HepG2 (cell line): ENCODE results near the gene RTRAF. TPM values are rescaled to one million over a fixed set of nuclear protein-coding genes. Genes with fewer than 3 reads are reported as not detected.

ENCODE experiments used
- ATAC-seq: fragments of 200-7000 bp; cut with Tn5 transposase; 3 replicates; pipeline ENCODE4 v1.9.1; 2020; ENCODE audit warnings: mild to moderate bottlenecking, moderate library complexity
- BruUV-seq: library from RNA; stranded (reverse); fragments of 400-500 nt; replicated peaks from 2 replicates; lab custom pipeline; 2021; lab: Mats Ljungman, UMichigan
- CTCF ChIA-PET: fragments of 300-600 bp; formaldehyde crosslinking; extraction: SDS; loops from one replicate; lab custom pipeline; 2021; ENCODE audit warnings: low total read pairs, inconsistent platforms, low intra/inter-chr PET ratio; lab: Yijun Ruan, JAX
- POLR2A ChIA-PET: fragments of 350-600 bp; sonication (Branson Sonifier 250); formaldehyde crosslinking; loops from one replicate; lab custom pipeline; 2020; ENCODE audit warnings: antibody characterized with exemption, inconsistent platforms; lab: Yijun Ruan, JAX
- DNase-seq: peaks from one replicate; pipeline ENCODE4 v3.0.0-alpha.2; 2015; ENCODE audit warnings: low spot score
- FAIRE-seq: peaks from 3 replicates; lab custom pipeline; 2011; peaks lifted over from hg19 to GRCh38; lab: Jason Lieb, UNC
- H2AFZ ChIP-seq: one replicate; pipeline ENCODE4 v1.6.1; 2011; ENCODE audit warnings: low read length, inconsistent platforms
- H3K27ac ChIP-seq: fragments of 300-600 bp; 3 replicates; pipeline ENCODE4 v1.8.0; 2011; ENCODE audit warnings: mixed run types, mild to moderate bottlenecking, mixed read lengths, low read length, inconsistent platforms; ENCODE audit not compliant: insufficient read depth; ENCODE audit errors: extremely low read length
- H3K27me3 ChIP-seq, 2 experiments: fragments of 200-600 bp in 1 of 2; 2 replicates in 1 of 2; 3 replicates in 1 of 2; pipeline versions ENCODE4 v1.6.0 to v1.8.0; 2011; ENCODE audit warnings: low read length in 2 of 2, mild to moderate bottlenecking in 2 of 2, moderate library complexity in 2 of 2, inconsistent platforms in 1 of 2; ENCODE audit not compliant: insufficient read depth in 2 of 2, control insufficient read depth in 1 of 2
- H3K36me3 ChIP-seq, 2 experiments: fragments of 200-600 bp in 1 of 2; replicated peaks in 1 of 2; 2 replicates in 1 of 2; 3 replicates in 1 of 2; pipeline versions ENCODE4 v1.5.1 to v1.8.0; 2011; ENCODE audit warnings: low read length in 2 of 2, inconsistent platforms in 1 of 2; ENCODE audit not compliant: insufficient read depth in 2 of 2, control insufficient read depth in 1 of 2
- H3K4me1 ChIP-seq: 2 replicates; pipeline ENCODE4 v1.5.1; 2012; ENCODE audit warnings: low read length, inconsistent platforms; ENCODE audit not compliant: insufficient read depth
- H3K4me2 ChIP-seq: 2 replicates; pipeline ENCODE4 v1.6.0; 2011; ENCODE audit warnings: low read depth, low read length, inconsistent platforms
- H3K4me3 ChIP-seq, 3 experiments: fragments of 200-600 bp in 1 of 3; sonication (generic), shearing (Covaris generic) in 1 of 3; replicated peaks in 1 of 3; 2 replicates each; pipeline ENCODE4 v1.5.1; 2011 to 2016; ENCODE audit warnings: low read length in 3 of 3, inconsistent platforms in 2 of 3, low read depth in 2 of 3, mild to moderate bottlenecking in 2 of 3, control low read depth in 1 of 3, mixed read lengths in 1 of 3; ENCODE audit not compliant: insufficient read depth in 1 of 3
- H3K79me2 ChIP-seq: one replicate; pipeline ENCODE4 v1.6.1; 2011; ENCODE audit warnings: low read length, inconsistent platforms; ENCODE audit not compliant: insufficient read depth
- H3K9ac ChIP-seq: 2 replicates; pipeline ENCODE4 v1.6.0; 2011; ENCODE audit warnings: mild to moderate bottlenecking, low read depth, low read length, inconsistent platforms; ENCODE audit not compliant: insufficient read depth
- H3K9me3 ChIP-seq: 2 replicates; pipeline ENCODE4 v1.5.1; 2012; ENCODE audit warnings: mild to moderate bottlenecking, low read length
- H4K20me1 ChIP-seq: 2 replicates; pipeline ENCODE4 v1.6.0; 2011; ENCODE audit warnings: inconsistent platforms, mild to moderate bottlenecking, low read length, moderate library complexity; ENCODE audit not compliant: insufficient read depth
- GPN1 ChIP-seq: sonication (generic); formaldehyde crosslinking; IDR thresholded peaks from 2 replicates; pipeline ENCODE4 v1.5.1; 2020; ENCODE audit warnings: missing genetic modification reagents, borderline replicate concordance
- RAD21 ChIP-seq: fragments of 450-650 bp; formaldehyde crosslinking; IDR thresholded peaks from 2 replicates; pipeline ENCODE4 v1.5.0; 2020; ENCODE audit warnings: mild to moderate bottlenecking
- RBM39 ChIP-seq: fragments of 200-400 bp; formaldehyde crosslinking; IDR thresholded peaks from one replicate; pipeline ENCODE4 v1.6.1; 2018; ENCODE audit warnings: antibody characterized with exemption, mild to moderate bottlenecking, low read depth, low read length; ENCODE audit not compliant: poor library complexity, severe bottlenecking
- ZBTB20 ChIP-seq: sonication (generic); formaldehyde crosslinking; IDR thresholded peaks from 2 replicates; pipeline ENCODE4 v1.8.1; 2023; ENCODE audit warnings: missing genetic modification reagents, low read depth, mild to moderate bottlenecking, borderline replicate concordance
- ZNF263 ChIP-seq: sonication (generic); formaldehyde crosslinking; IDR thresholded peaks from 2 replicates; pipeline ENCODE4 v1.4.0; 2020; ENCODE audit warnings: missing genetic modification reagents
- ZNF337 ChIP-seq: sonication (generic); formaldehyde crosslinking; IDR thresholded peaks from 2 replicates; pipeline ENCODE4 v1.5.1; 2020; ENCODE audit warnings: missing genetic modification reagents, low read depth, mild to moderate bottlenecking, borderline replicate concordance
- ZNF44 ChIP-seq: sonication (generic); formaldehyde crosslinking; IDR thresholded peaks from 2 replicates; pipeline ENCODE4 v1.5.1; 2020; ENCODE audit warnings: mild to moderate bottlenecking, missing genetic modification reagents
- ZNF724P ChIP-seq: sonication (generic); formaldehyde crosslinking; IDR thresholded peaks from 2 replicates; pipeline ENCODE4 v1.8.0; 2022; ENCODE audit warnings: missing genetic modification reagents, borderline replicate concordance
- WGBS: methylation state at CpG from one replicate; pipeline ENCODE4 v1.1.6; 2017; ENCODE audit warnings: low lambda C conversion rate; 5-methylcytosine and 5-hydroxymethylcytosine counted together
- in situ Hi-C: cut with HindIII; loops from 2 replicates; pipeline ENCODE4 v1.10.0; 2017; ENCODE audit warnings: low pct_unique_long_range_greater_than_20kb; ENCODE audit not compliant: extremely low pct_ligation_motif_present
- intact Hi-C: fragments of 100-400 bp; cut with micrococcal nuclease; formaldehyde crosslinking; loops from one replicate; pipeline ENCODE4 v1.10.0; 2022; ENCODE audit not compliant: unreplicated experiment
- polyA plus RNA-seq, 8 experiments: library from polyadenylated mRNA; depleted of rRNA in 3 of 8; stranded (reverse) in 7 of 8; unstranded in 1 of 8; fragments of >200 nt; fragmentation: Illumina TruSeq in 4 of 8; extraction: Trizol in 4 of 8; gene quantifications; 2 replicates each; pipeline versions ENCODE4 v1.2.1 to v1.2.3, GENCODE V29; 2011 to 2016; ENCODE audit warnings: low read depth in 4 of 8, missing spikeins in 1 of 8, mixed read lengths in 1 of 8; ENCODE audit not compliant: insufficient read depth in 1 of 8
- total RNA-seq, 5 experiments: library from RNA; depleted of rRNA; stranded (reverse); fragments of >200 nt; fragmentation: Illumina TruSeq; extraction: Trizol; gene quantifications; 2 replicates each; pipeline ENCODE4 v1.2.3, GENCODE V29; 2016; ENCODE audit warnings: low read depth in 1 of 5
- TF ChIP-seq, protein P1 (sequence below), 2 experiments: fragments of 450-650 bp in 1 of 2; sonication (generic) in 1 of 2; formaldehyde crosslinking; IDR thresholded peaks; 2 replicates each; pipeline versions ENCODE4 v1.5.0 to v1.8.0; 2020 to 2022; ENCODE audit warnings: mild to moderate bottlenecking in 1 of 2, missing genetic modification reagents in 1 of 2
- TF ChIP-seq, protein P2 (sequence below): sonication (generic); formaldehyde crosslinking; IDR thresholded peaks from 2 replicates; pipeline ENCODE4 v1.4.0; 2020; ENCODE audit warnings: missing genetic modification reagents

RTRAF gene
- total and polyA plus RNA-seq, 2 of the 13 experiments (the other 11 are each of a cell fraction or from before 2014, with no cell fraction given) = 137 to 258 TPM

DNA sequence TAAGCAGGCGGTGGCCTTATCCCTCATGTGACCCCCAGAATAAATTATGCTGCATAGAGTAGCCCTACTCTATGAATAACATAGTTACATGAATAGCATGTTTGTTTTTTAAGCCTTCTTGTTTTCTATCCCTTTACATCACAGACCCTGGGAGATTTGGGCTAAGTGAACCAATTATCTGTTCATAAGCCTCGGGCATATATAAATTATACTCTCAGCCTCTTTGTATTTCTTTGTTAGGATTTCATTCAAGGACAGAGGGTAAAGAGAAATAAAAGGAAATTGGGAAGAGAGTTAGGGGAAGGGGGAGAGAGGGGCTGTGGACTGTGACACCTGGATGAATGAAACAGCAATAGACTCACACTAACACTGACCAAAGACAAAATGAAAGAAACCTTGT is 35.3 kb upstream of the RTRAF start:
- no peak overlapping the region for H3K4me3 ChIP-seq
- FAIRE-seq (no peak), ATAC-seq (no peak), DNase-seq (no peak)
- peaks cover 7% of the 10 kb centered on the region; the same call in 1 of the 2 replicates for H3K9me3 ChIP-seq
- no TSS peak for BruUV-seq
- no peaks in the 10 kb centered on the region for H3K27me3 ChIP-seq
- ChIA-PET POLR2A (no interaction called here), CTCF (no interaction called here)
- intact Hi-C loops = no loop called here
- no peak overlapping the region for H2AFZ ChIP-seq
- H4K20me1 ChIP-seq = no peaks in the 10 kb centered on the region
- no peak overlapping the region for H3K4me2 ChIP-seq
- H3K4me1 ChIP-seq = no peaks in the 10 kb centered on the region
- H3K79me2 ChIP-seq = no peaks in the 10 kb centered on the region
- no peak overlapping the region for H3K9ac ChIP-seq
- WGBS = 3% methylated on average over 2 of the region's 2 CpGs
- no peak for TF ChIP-seq RBM39
- TF ChIP-seq ZNF263 = no peak
- TF ChIP-seq, protein P1, sequence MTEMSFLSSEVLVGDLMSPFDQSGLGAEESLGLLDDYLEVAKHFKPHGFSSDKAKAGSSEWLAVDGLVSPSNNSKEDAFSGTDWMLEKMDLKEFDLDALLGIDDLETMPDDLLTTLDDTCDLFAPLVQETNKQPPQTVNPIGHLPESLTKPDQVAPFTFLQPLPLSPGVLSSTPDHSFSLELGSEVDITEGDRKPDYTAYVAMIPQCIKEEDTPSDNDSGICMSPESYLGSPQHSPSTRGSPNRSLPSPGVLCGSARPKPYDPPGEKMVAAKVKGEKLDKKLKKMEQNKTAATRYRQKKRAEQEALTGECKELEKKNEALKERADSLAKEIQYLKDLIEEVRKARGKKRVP (CRISPR knock-in tag; IDR thresholded peaks at IDR 0.05) = no peak
- TF ChIP-seq GPN1 (CRISPR knock-in tag) = no peak
- no peak for TF ChIP-seq RAD21
- TF ChIP-seq ZNF337 (CRISPR knock-in tag) = no peak
- TF ChIP-seq ZBTB20 (CRISPR knock-in tag) = no peak
- in situ Hi-C loops = no loop called here
- H3K36me3 ChIP-seq = no peaks in the 10 kb centered on the region
- no peak overlapping the region for H3K27ac ChIP-seq

- no peak overlapping the region for H2AFZ ChIP-seq
- 58% methylated on average over 3 of the region's 3 CpGs for WGBS
- peaks cover 13% of the 10 kb centered on the region; the same call in 1 of the 2 replicates for H3K9me3 ChIP-seq
- intact Hi-C loops = no loop called here
- no peaks in the 10 kb centered on the region for H3K27me3 ChIP-seq
- H3K36me3 ChIP-seq = no peaks in the 10 kb centered on the region
- no peak overlapping the region for H3K4me2 ChIP-seq
- no peak overlapping the region for H3K4me3 ChIP-seq
- in situ Hi-C loops = no loop called here
- ChIA-PET CTCF (no interaction called here), POLR2A (no interaction called here)
- FAIRE-seq (no peak), DNase-seq (no peak), ATAC-seq (no peak)
- no peaks in the 10 kb centered on the region for H4K20me1 ChIP-seq
- no peaks in the 10 kb centered on the region for H3K79me2 ChIP-seq
- no peak overlapping the region for H3K9ac ChIP-seq
- no TSS peak for BruUV-seq
- H3K4me1 ChIP-seq = no peaks in the 10 kb centered on the region
- H3K27ac ChIP-seq = no peak overlapping the region
- TF ChIP-seq ZNF724P (CRISPR knock-in tag) (no peak), ZNF44 (CRISPR knock-in tag) (no peak)
- TF ChIP-seq, protein P2, sequence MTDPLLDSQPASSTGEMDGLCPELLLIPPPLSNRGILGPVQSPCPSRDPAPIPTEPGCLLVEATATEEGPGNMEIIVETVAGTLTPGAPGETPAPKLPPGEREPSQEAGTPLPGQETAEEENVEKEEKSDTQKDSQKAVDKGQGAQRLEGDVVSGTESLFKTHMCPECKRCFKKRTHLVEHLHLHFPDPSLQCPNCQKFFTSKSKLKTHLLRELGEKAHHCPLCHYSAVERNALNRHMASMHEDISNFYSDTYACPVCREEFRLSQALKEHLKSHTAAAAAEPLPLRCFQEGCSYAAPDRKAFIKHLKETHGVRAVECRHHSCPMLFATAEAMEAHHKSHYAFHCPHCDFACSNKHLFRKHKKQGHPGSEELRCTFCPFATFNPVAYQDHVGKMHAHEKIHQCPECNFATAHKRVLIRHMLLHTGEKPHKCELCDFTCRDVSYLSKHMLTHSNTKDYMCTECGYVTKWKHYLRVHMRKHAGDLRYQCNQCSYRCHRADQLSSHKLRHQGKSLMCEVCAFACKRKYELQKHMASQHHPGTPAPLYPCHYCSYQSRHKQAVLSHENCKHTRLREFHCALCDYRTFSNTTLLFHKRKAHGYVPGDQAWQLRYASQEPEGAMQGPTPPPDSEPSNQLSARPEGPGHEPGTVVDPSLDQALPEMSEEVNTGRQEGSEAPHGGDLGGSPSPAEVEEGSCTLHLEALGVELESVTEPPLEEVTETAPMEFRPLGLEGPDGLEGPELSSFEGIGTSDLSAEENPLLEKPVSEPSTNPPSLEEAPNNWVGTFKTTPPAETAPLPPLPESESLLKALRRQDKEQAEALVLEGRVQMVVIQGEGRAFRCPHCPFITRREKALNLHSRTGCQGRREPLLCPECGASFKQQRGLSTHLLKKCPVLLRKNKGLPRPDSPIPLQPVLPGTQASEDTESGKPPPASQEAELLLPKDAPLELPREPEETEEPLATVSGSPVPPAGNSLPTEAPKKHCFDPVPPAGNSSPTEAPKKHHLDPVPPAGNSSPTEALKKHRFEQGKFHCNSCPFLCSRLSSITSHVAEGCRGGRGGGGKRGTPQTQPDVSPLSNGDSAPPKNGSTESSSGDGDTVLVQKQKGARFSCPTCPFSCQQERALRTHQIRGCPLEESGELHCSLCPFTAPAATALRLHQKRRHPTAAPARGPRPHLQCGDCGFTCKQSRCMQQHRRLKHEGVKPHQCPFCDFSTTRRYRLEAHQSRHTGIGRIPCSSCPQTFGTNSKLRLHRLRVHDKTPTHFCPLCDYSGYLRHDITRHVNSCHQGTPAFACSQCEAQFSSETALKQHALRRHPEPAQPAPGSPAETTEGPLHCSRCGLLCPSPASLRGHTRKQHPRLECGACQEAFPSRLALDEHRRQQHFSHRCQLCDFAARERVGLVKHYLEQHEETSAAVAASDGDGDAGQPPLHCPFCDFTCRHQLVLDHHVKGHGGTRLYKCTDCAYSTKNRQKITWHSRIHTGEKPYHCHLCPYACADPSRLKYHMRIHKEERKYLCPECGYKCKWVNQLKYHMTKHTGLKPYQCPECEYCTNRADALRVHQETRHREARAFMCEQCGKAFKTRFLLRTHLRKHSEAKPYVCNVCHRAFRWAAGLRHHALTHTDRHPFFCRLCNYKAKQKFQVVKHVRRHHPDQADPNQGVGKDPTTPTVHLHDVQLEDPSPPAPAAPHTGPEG (CRISPR knock-in tag) = no peak
Measured at GRCh38 chr14:51954657-51955056, 34.7 kb upstream of the RTRAF start.
